MM.1S (cell line): ENCODE measurements around the gene COQ9.

Source experiments
- DNase-seq: peaks from one replicate; pipeline ENCODE4 v3.0.0-alpha.2; 2015
- H2AFZ ChIP-seq: fragments of 300-600 bp; sonication (generic); 2 replicates; pipeline ENCODE4 v1.6.0; 2016; ENCODE audit warnings: antibody characterized with exemption, low read length
- H3F3A ChIP-seq: fragments of 300-600 bp; sonication (generic); 2 replicates; pipeline ENCODE4 v1.6.1; 2016; ENCODE audit warnings: mild to moderate bottlenecking, antibody characterized with exemption, low read length, moderate library complexity, mixed read lengths; ENCODE audit not compliant: insufficient read depth
- H3K27ac ChIP-seq: fragments of 300-600 bp; sonication (generic); 2 replicates; pipeline ENCODE4 v1.5.1; 2016; ENCODE audit warnings: mild to moderate bottlenecking, low read length
- H3K27me3 ChIP-seq: fragments of 300-600 bp; sonication (generic); replicated peaks from 2 replicates; pipeline ENCODE4 v1.6.0; 2016; ENCODE audit warnings: low read length; ENCODE audit not compliant: insufficient read depth
- H3K36me3 ChIP-seq: fragments of 300-600 bp; sonication (generic); replicated peaks from 2 replicates; pipeline ENCODE4 v1.6.1; 2016; ENCODE audit warnings: mild to moderate bottlenecking, low read length, mixed read lengths; ENCODE audit not compliant: insufficient read depth
- H3K4me1 ChIP-seq: fragments of 300-600 bp; sonication (generic); 2 replicates; pipeline ENCODE4 v1.6.1; 2016; ENCODE audit warnings: low read length, mixed read lengths
- H3K4me2 ChIP-seq: fragments of 300-600 bp; sonication (generic); 2 replicates; pipeline ENCODE4 v1.6.0; 2016; ENCODE audit warnings: low read depth, low read length
- H3K4me3 ChIP-seq: fragments of 300-600 bp; sonication (generic); 2 replicates; pipeline ENCODE4 v1.5.1; 2016; ENCODE audit warnings: low read length, mixed read lengths
- H3K79me2 ChIP-seq: fragments of 300-600 bp; sonication (generic); 2 replicates; pipeline ENCODE4 v1.6.1; 2016; ENCODE audit warnings: mixed run types, low read length, mixed read lengths
- H3K9ac ChIP-seq: fragments of 300-600 bp; sonication (generic); 2 replicates; pipeline ENCODE4 v1.6.1; 2016; ENCODE audit warnings: low read length, mixed read lengths
- H3K9me2 ChIP-seq: fragments of 300-600 bp; sonication (generic); replicated peaks from 2 replicates; pipeline ENCODE4 v1.6.1; 2016; ENCODE audit warnings: mild to moderate bottlenecking, low read length, mixed read lengths; ENCODE audit not compliant: insufficient read depth
- H3K9me3 ChIP-seq: fragments of 300-600 bp; sonication (generic); replicated peaks from 2 replicates; pipeline ENCODE4 v1.6.1; 2016; ENCODE audit warnings: mild to moderate bottlenecking, low read length, mixed read lengths; ENCODE audit not compliant: insufficient read depth
- H4K20me1 ChIP-seq: fragments of 300-600 bp; sonication (generic); 2 replicates; pipeline ENCODE4 v1.6.1; 2016; ENCODE audit warnings: mild to moderate bottlenecking, low read length, moderate library complexity, mixed read lengths; ENCODE audit not compliant: insufficient read depth
- EZH2 ChIP-seq: fragments of 300-600 bp; sonication (generic); optimal IDR thresholded peaks from 2 replicates; pipeline ENCODE3; 2017; ENCODE audit warnings: low read depth, mild to moderate bottlenecking, antibody characterized with exemption, low read length, mixed read lengths
- EZH2phosphoT487 ChIP-seq: fragments of 300-600 bp; sonication (generic); IDR thresholded peaks from 2 replicates; pipeline ENCODE4 v1.6.1; 2018; ENCODE audit warnings: antibody characterized with exemption, low read length
- TF ChIP-seq, protein P1 (sequence below): fragments of 300-600 bp; sonication (generic); IDR thresholded peaks from 2 replicates; pipeline ENCODE4 v1.5.1; 2016; ENCODE audit warnings: antibody characterized with exemption, low read length, mixed read lengths

The COQ9 gene

DNA sequence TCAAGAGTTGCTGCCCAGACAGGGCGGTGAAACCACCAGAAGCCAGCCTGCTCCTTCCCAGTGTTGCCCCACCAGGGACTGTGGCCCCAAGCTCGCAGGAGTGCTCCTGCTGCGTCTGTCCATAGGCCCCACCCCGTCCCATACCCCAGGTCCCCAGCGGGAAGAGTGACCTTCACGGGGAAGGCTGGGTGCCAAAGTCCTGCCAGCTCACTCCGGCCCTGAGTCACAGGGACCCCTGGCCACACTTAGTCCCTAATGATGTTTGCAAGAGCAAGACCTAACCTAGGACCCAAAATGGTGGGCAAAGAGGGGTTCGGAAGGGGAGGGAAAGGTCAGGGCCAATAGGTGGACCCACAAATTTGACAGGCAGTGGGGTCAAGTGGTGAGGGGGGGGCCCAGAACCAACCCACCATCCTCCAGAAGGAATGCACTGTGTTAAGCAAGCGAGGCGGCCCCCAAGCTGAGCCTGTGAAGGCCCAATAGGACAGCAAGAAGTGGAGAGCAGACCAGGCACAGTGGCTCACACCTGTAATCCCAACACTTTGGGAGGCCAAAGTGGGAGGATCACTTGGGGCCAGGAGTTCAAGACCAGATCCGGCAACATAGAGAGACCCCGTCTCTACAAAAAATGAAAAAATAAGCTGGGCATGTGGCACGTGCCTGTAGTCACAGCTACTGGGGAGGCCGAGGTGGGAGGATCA lies 35.7 kb downstream of the COQ9 start:
- Histone ChIP-seq H3K27me3 (0 out of 2 replicates have a peak, but pooled peaks cover 3% of the 10 kb centered on the region), H3K9ac (no peak overlapping the region), H3K4me3 (no peak overlapping the region), H3K4me1 (peaks cover 4% of the 10 kb centered on the region; the same call in 1 of the 2 replicates), H3F3A (no peaks in the 10 kb centered on the region), H2AFZ (no peak overlapping the region), H3K4me2 (no peak overlapping the region), H3K36me3 (no peaks in the 10 kb centered on the region), H4K20me1 (no peaks in the 10 kb centered on the region), H3K9me3 (no peaks in the 10 kb centered on the region), H3K79me2 (no peaks in the 10 kb centered on the region), H3K27ac (no peak overlapping the region), H3K9me2 (no peaks in the 10 kb centered on the region)
- no peak for TF ChIP-seq EZH2phosphoT487
- TF ChIP-seq, protein P1, sequence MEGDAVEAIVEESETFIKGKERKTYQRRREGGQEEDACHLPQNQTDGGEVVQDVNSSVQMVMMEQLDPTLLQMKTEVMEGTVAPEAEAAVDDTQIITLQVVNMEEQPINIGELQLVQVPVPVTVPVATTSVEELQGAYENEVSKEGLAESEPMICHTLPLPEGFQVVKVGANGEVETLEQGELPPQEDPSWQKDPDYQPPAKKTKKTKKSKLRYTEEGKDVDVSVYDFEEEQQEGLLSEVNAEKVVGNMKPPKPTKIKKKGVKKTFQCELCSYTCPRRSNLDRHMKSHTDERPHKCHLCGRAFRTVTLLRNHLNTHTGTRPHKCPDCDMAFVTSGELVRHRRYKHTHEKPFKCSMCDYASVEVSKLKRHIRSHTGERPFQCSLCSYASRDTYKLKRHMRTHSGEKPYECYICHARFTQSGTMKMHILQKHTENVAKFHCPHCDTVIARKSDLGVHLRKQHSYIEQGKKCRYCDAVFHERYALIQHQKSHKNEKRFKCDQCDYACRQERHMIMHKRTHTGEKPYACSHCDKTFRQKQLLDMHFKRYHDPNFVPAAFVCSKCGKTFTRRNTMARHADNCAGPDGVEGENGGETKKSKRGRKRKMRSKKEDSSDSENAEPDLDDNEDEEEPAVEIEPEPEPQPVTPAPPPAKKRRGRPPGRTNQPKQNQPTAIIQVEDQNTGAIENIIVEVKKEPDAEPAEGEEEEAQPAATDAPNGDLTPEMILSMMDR = no peak
- TF ChIP-seq EZH2 = no peak
- DNase-seq = no peak

- Histone ChIP-seq H4K20me1 (no peaks in the 10 kb centered on the region), H3K79me2 (no peaks in the 10 kb centered on the region), H3K4me3 (no peak overlapping the region), H3K4me1 (peaks cover 4% of the 10 kb centered on the region; the same call in 1 of the 2 replicates), H3K9me2 (no peaks in the 10 kb centered on the region), H3F3A (no peaks in the 10 kb centered on the region), H2AFZ (no peak overlapping the region), H3K27me3 (0 out of 2 replicates have a peak, but pooled peaks cover 3% of the 10 kb centered on the region), H3K4me2 (no peak overlapping the region), H3K36me3 (no peaks in the 10 kb centered on the region), H3K9ac (no peak overlapping the region), H3K9me3 (no peaks in the 10 kb centered on the region), H3K27ac (no peak overlapping the region)
- DNase-seq = no peak
- no peak for TF ChIP-seq EZH2
- TF ChIP-seq, protein P1 = no peak
- TF ChIP-seq EZH2phosphoT487 = no peak
Measured at GRCh38 chr16:57483725-57484514, 36.6 kb downstream of the COQ9 start.

- Histone ChIP-seq H3F3A (no peaks in the 10 kb centered on the region), H3K27me3 (0 out of 2 replicates have a peak, but pooled peaks cover 3% of the 10 kb centered on the region), H3K4me3 (no peak overlapping the region), H3K9ac (no peak overlapping the region), H4K20me1 (no peaks in the 10 kb centered on the region), H2AFZ (no peak overlapping the region), H3K4me1 (peaks cover 4% of the 10 kb centered on the region; the same call in 1 of the 2 replicates), H3K36me3 (no peaks in the 10 kb centered on the region), H3K9me3 (no peaks in the 10 kb centered on the region), H3K27ac (no peak overlapping the region), H3K9me2 (no peaks in the 10 kb centered on the region), H3K4me2 (no peak overlapping the region), H3K79me2 (no peaks in the 10 kb centered on the region)
- DNase-seq = no peak
- TF ChIP-seq EZH2 = no peak
- TF ChIP-seq, protein P1 = no peak
- TF ChIP-seq EZH2phosphoT487 = no peak
Measured at GRCh38 chr16:57484515-57485005, 37.3 kb downstream of the COQ9 start.
